RWPE1 (cell line): ENCODE results near the gene LCN12.

Experiments
- CTCF ChIA-PET: fragments of 350-600 bp; sonication (Branson Sonifier 250); formaldehyde crosslinking; extraction: SDS; loops from one replicate; lab custom pipeline; 2021; lab: Yijun Ruan, JAX
- POLR2A ChIA-PET: fragments of 400-600 bp; formaldehyde crosslinking; extraction: SDS; loops from one replicate; lab custom pipeline; 2020; ENCODE audit warnings: antibody characterized with exemption; ENCODE audit not compliant: low non-redundant PET; lab: Yijun Ruan, JAX
- DNase-seq: peaks from one replicate; pipeline ENCODE4 v3.0.0; 2012; ENCODE audit warnings: low spot score
- H3K27ac ChIP-seq: fragments of 450-650 bp; 2 replicates; pipeline ENCODE4 v1.5.1; 2017
- TF ChIP-seq, protein P1 (sequence below): fragments of 450-650 bp; conservative IDR thresholded peaks from 2 replicates; pipeline ENCODE4 v1.5.1; 2017; ENCODE audit warnings: low read depth, mild to moderate bottlenecking

Gene LCN12

DNA sequence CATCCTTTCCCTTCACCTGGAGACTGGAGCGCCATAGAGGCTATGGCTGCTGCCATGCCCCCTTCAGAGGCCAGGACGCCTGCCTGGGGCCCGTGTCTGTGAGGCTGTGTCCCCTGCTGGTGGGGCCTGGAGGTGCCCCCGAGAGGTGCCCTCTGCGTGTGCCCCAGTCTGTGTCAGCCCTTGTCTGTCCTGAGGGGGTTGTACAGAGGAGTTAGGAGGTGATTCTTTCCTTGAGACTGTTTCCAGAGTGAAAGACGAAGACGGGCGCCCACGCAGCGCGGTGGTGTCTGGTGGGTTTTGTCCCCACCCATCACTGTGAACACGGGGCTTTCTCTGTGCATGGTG is 41.2 kb upstream of the LCN12 start:
- TF ChIP-seq, protein P1, sequence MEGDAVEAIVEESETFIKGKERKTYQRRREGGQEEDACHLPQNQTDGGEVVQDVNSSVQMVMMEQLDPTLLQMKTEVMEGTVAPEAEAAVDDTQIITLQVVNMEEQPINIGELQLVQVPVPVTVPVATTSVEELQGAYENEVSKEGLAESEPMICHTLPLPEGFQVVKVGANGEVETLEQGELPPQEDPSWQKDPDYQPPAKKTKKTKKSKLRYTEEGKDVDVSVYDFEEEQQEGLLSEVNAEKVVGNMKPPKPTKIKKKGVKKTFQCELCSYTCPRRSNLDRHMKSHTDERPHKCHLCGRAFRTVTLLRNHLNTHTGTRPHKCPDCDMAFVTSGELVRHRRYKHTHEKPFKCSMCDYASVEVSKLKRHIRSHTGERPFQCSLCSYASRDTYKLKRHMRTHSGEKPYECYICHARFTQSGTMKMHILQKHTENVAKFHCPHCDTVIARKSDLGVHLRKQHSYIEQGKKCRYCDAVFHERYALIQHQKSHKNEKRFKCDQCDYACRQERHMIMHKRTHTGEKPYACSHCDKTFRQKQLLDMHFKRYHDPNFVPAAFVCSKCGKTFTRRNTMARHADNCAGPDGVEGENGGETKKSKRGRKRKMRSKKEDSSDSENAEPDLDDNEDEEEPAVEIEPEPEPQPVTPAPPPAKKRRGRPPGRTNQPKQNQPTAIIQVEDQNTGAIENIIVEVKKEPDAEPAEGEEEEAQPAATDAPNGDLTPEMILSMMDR, result no peak
- peak overlapping the region; percentile 2 for H3K27ac ChIP-seq
- ChIA-PET CTCF (interaction anchor here (0.7 to 0.9 kb wide), 3 partner anchors 9 to 170 kb away, joined by 3 to 4 read pairs (median 3); no protein-coding TSS in a partner anchor), POLR2A (interaction anchor here (0.7 kb wide), 1 partner anchor 86 kb away, joined by 3 read pairs; no protein-coding TSS in a partner anchor)
- DNase-seq, result no peak

DNA sequence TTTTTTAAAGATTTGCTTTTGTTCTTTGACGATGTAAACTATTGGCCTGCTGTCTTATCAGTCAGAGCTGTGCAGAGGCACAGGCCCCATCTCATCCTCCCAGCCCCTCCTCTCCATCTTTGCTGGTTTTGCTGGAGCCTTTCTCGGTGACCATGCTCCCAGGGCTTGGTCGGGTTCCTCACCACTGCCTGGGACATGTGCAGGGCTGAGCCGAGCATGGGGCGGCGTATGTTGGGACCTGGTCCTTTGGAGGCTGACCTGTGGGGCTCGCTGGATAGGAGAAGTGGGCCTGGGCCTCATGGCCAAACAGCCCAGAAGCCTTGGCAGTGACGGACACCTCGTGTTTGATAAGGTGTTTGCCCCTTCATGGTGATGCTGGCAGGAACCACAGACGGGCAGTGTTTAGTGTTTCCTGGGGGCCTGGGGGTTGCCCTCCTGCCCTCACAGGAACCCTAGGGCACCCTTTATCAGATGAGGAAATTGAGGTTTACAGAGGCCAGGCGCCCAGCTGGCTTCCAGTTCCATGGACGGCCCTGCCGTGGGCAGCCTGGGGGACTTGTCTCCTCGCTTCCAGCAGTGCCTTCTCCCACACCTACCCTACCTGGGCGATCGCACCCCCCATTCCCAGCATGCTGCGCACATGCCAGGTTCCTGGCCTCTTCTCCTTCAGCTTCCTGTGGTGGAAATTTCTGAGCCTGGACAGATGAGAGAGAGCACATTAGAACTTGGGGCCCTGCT is 38.2 kb upstream of the LCN12 start:
- DNase-seq, result no peak
- CTCF ChIA-PET, result interaction anchor here (0.6 kb wide), 2 partner anchors 10 to 132 kb away, joined by 3 read pairs; partner anchors contain the start of gene NPDC1
- POLR2A ChIA-PET, result no interaction called here
- H3K27ac ChIP-seq, result peak overlapping the region; percentile 20
- TF ChIP-seq, protein P1, result no peak

DNA sequence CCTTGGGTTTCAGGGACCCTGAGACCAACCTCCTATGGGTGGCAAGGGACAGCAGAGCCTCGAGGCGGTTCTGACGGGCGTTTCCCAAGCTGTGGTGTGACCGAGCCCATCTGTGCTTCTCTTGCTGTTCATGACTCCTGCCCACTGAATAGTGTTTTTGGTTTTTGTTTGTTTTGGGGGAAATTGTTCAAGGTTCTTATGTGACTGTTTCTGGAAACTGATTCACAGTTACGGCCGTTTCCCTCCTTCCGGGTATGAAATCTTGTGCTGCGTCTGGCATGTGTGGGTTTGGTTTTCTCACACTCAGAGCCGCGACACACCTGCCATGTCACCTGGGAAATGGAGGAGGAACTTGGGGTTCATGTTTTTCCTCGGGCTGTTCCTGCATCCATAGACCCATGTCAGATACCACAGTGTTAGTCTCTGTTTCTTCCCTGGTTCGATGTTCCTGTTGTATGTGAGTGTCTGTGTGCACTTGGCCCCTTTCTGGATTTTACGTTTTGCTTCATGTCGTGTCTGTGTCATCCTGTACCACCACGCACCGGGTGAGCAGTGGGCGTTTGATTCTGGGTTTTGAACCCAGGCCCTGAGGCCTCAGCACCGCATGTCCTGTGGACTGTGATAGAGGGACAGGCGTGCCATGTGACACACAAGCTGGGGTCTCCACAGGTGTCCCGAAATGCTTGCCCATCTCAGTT is 36.3 kb upstream of the LCN12 start:
- TF ChIP-seq, protein P1, result no peak
- peak overlapping the region; percentile 19; the same call in 1 of the 2 replicates for H3K27ac ChIP-seq
- no peak for DNase-seq
- ChIA-PET CTCF (no interaction called here), POLR2A (no interaction called here)

- no peak for DNase-seq
- POLR2A ChIA-PET, result no interaction called here
- CTCF ChIA-PET, result interaction anchor here (0.5 kb wide), 1 partner anchor 16 kb away, joined by 5 read pairs; no protein-coding TSS in a partner anchor
- H3K27ac ChIP-seq, result peak overlapping the region; percentile 19
- TF ChIP-seq, protein P1, result no peak
Measured at GRCh38 chr9:136916330-136917184, 35.5 kb upstream of the LCN12 start.

DNA sequence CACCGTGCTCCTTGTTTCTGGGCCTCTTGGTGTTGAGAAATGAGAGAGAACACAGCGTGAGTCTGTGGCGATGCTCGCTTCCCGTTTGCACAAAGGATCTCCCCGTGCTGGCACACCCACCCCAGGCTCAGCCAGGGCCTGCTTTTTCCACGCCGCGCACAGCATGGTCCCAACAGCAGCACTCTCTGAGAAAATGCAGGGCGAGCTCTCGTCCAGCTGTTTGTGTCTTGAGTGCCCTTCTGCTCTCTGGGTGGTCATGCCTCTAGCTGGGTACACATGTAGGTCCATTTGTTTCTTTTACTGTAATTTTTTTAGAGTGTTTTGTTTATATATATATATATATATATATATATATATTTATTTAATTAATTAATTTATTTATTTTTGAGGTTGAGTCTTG is 34.2 kb upstream of the LCN12 start:
- peak overlapping the region; percentile 9; the same call in 1 of the 2 replicates for H3K27ac ChIP-seq
- ChIA-PET POLR2A (no interaction called here), CTCF (interaction anchor here (0.6 to 0.7 kb wide), 2 partner anchors 58 to 59 kb away, joined by 3 read pairs; no protein-coding TSS in a partner anchor)
- DNase-seq, result no peak
- TF ChIP-seq, protein P1, result no peak
